GM13976 (cell line): ENCODE measurements around the gene FFAR3.
A peak's percentile ranks its signal among the peaks of the same experiment; 100 is the strongest.
"Not testable (repeated sequence)": the region's sequence is repeated elsewhere in the genome, so short reads cannot be mapped to it uniquely, and the experiment has no call there.

Source experiments
- DNase-seq: peaks from one replicate; pipeline ENCODE4 v3.0.0; 2012; ENCODE audit warnings: low spot score
- in situ Hi-C: fragments of 300-500 bp; cut with MboI; formaldehyde crosslinking; loops from one replicate; pipeline ENCODE4 v1.12.0; 2022; ENCODE audit warnings: low sequenced_read_pairs, mixed read lengths, inconsistent platforms; ENCODE audit not compliant: unreplicated experiment
- TF ChIP-seq, protein P1 (sequence below): IDR thresholded peaks from 2 replicates; pipeline ENCODE4 v1.5.1; 2012; ENCODE audit warnings: borderline replicate concordance, mild to moderate bottlenecking; ENCODE audit not compliant: insufficient read depth; ENCODE audit errors: extremely low read depth, missing control alignments, control extremely low read depth

FFAR3 gene

GRCh38 chr19:35354898-35355297 is 3.4 kb upstream of the FFAR3 start:
- in situ Hi-C loops = loop anchor here (10.0 kb wide), 2 partner anchors 110 to 140 kb away; partner anchors contain the start of gene KRTDAP
- TF ChIP-seq, protein P1, sequence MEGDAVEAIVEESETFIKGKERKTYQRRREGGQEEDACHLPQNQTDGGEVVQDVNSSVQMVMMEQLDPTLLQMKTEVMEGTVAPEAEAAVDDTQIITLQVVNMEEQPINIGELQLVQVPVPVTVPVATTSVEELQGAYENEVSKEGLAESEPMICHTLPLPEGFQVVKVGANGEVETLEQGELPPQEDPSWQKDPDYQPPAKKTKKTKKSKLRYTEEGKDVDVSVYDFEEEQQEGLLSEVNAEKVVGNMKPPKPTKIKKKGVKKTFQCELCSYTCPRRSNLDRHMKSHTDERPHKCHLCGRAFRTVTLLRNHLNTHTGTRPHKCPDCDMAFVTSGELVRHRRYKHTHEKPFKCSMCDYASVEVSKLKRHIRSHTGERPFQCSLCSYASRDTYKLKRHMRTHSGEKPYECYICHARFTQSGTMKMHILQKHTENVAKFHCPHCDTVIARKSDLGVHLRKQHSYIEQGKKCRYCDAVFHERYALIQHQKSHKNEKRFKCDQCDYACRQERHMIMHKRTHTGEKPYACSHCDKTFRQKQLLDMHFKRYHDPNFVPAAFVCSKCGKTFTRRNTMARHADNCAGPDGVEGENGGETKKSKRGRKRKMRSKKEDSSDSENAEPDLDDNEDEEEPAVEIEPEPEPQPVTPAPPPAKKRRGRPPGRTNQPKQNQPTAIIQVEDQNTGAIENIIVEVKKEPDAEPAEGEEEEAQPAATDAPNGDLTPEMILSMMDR = no peak
- DNase-seq = peak; percentile 13

DNA sequence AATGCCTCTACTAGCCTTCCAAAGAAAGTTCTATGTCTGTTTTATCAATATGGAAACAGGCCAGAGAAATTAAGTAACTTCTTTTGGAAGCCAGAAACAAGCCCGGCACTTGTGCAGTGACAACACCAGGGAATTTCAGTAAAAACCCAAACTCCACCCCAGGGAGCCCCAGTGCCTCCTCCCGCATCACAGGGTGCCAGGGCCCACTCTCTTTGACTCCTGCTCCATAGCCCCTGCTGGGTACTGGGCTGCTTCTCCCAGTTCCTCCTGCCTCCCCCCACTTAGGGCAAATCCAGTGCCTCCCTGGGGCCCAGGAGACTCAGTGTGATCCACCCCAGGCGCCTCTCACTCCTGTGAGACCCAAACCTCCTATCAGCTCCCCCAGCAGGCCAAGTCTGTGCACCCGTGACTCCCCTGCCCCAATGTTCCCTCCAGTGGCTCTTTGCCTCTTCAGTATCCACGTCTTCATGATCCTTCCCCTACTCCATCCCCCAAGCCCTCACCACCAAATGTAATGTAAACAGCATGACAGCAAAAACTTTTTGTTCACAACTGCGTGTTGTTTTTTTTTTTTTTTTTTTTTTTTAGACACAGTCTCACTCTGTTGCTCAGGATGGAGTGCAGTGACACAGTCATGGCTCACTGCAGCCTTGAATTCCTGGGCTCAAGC is 2.3 kb upstream of the FFAR3 start:
- in situ Hi-C loops = loop anchor here (10.0 kb wide), 2 partner anchors 109 to 139 kb away; partner anchors contain the start of gene KRTDAP
- DNase-seq = peak; percentile 8
- TF ChIP-seq, protein P1 = no peak

GRCh38 chr19:35358834-35359233 is 574 bp downstream of the FFAR3 start:
- in situ Hi-C loops = loop anchor here (10.0 kb wide), 2 partner anchors 106 to 136 kb away; partner anchors contain the start of gene KRTDAP
- not testable (repeated sequence) for DNase-seq

DNA sequence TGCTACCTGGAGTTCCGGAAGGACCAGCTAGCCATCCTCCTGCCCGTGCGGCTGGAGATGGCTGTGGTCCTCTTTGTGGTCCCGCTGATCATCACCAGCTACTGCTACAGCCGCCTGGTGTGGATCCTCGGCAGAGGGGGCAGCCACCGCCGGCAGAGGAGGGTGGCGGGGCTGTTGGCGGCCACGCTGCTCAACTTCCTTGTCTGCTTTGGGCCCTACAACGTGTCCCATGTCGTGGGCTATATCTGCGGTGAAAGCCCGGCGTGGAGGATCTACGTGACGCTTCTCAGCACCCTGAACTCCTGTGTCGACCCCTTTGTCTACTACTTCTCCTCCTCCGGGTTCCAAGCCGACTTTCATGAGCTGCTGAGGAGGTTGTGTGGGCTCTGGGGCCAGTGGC is 1.1 kb downstream of the FFAR3 start:
- DNase-seq = not testable (repeated sequence)
- in situ Hi-C loops = loop anchor here (10.0 kb wide), 2 partner anchors 105 to 135 kb away; partner anchors contain the start of gene KRTDAP

DNA sequence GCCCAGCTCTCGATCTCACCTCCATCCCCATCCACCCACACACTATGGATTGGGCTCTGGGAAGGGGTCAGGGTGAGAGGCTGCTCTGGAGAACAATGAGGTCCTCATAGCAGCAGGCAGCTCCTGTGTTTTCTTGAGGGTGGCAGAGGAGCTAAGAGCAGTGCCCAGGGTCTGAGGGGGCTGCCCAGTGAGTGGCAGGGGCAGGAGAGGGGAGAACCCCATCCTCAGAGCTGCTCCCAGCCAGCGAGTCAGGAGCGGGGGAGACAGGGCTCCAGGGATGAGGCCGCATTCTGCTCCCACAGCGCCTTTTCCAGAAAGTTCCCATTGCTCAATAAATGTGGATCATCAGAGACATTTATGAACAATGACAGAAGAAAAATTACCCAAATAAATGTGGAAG is 1.8 kb downstream of the FFAR3 start:
- in situ Hi-C loops, DNase-seq: not testable (repeated sequence)

- peak; percentile 13 for DNase-seq
- in situ Hi-C loops = no loop called here
- TF ChIP-seq, protein P1 = no peak
Observed at GRCh38 chr19:35360880-35361420, 2.7 kb downstream of the FFAR3 start.

GRCh38 chr19:35362261-35363000 is 4.2 kb downstream of the FFAR3 start:
- DNase-seq = peak; percentile 9
- TF ChIP-seq, protein P1 = no peak
- in situ Hi-C loops = no loop called here

DNA sequence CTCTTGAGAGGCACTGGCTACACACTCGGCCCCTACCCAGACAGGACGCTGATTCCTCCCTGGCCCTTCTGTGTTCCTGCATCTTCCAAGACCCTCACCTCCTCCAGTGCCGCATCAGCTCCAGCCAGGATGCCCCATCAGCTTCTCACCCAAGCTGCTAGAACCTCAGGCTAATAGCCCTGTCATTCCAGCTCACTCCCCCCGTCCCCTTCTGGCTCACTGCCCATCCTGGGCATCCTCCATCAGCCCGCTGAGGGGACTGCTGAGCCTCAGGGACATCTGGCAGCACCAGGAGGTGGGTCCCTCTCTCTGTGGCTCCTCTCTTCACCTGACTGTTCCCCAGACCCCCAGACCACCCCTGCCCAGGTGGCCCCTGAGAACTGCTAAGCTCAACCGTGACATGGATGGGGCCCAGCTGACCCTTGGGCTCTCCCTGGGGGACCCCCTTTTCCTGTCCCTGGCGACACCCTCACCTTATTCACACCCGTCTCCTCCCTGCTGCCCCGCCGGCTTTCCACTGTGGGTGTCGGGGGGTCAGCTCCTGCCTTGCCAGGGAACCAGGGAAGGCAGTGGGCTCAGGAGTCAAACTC is 4.8 kb downstream of the FFAR3 start:
- in situ Hi-C loops = no loop called here
- no peak for DNase-seq
- TF ChIP-seq, protein P1 = no peak
